HG03457 (cell line): ENCODE results near the gene BIRC7.
A peak's percentile ranks its signal among the peaks of the same experiment; 100 is the strongest.

ENCODE experiments used
- ATAC-seq: cut with Tn5 transposase; IDR thresholded peaks from one replicate; pipeline ENCODE4 v1.9.1; 2021; ENCODE audit warnings: moderate number of reproducible peaks; ENCODE audit not compliant: unreplicated experiment

Gene BIRC7

DNA sequence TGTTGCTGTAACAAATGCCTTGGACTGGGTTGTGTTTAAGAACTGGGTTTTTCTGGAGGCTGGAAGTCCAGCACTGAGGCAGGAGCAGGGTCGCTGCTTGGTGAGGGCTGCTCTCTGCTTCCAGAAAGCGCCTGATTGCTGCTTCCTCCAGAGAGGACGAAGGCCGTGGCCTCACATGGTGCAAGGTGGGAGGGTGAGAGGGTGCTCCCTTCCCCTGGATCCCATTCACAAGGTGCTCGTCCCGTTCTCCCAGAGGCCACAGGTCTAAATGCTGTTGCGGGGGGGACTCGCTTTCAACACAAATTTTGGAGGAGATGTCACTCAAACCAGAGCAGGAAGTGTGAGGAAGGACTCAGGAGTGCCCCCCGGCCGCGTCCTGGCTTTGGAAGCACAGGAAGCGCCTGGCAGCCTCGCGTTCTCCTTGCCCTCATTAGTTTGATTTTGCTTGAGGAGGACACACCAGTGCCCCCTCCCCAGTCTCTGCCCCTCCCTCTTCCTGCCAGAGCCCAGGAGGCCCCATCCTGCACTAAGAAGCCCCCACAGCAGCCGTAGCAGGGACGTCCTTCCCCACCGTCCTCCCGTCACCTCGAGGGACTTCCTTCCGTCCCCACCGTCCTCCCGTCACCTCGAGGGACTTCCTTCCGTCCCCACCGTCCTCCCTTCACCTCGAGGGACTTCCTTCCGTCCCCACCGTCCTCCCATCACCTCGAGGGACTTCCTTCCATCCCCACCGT is 26.3 kb downstream of the BIRC7 start:
- no peak for ATAC-seq

GRCh38 chr20:63262836-63263235 is 27.1 kb downstream of the BIRC7 start:
- ATAC-seq: no peak

GRCh38 chr20:63264000-63264399 is 28.3 kb downstream of the BIRC7 start:
- ATAC-seq: no peak

DNA sequence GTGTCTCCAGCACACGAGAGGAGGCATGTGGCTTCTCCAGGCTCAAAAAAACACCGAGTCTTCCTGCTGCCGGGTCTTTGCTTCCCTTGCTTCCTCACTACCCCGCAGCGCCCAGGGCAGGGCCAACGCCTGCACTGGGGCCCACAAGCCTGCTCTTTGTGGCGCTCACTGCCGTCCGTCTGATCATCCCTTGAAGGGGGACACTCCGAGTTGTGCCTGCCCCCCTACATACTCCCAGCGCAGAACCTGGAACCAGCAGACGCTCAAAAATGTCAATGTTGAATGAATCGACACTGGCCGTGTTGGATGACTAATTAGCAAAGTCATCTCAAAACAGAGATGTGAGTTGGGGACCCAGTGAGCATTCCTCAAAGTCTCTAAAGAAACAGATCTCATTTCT is 28.8 kb downstream of the BIRC7 start:
- ATAC-seq: no peak

GRCh38 chr20:63265891-63266515 is 30.3 kb downstream of the BIRC7 start:
- no peak for ATAC-seq

GRCh38 chr20:63267691-63268090 is 32.0 kb downstream of the BIRC7 start:
- ATAC-seq: no peak

DNA sequence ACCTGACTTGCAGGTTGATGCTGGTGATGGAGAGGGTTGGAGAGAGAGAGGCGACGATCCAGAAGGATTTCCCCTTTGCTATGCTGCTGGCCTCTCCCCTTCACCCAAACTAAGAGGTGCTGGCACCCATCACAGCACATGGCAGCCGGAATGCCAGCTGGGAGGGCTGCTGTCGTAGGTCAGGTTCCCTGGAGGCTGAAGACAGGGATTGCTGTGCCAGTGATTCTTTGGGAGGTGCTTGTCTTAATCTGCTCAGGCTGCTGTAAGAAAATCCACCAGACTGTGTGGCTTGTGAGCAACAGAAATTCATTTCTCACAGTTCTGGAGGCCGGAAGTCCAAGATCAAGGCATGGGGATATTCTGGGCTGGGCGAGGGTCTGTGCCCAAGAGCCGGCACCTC is 32.6 kb downstream of the BIRC7 start:
- no peak for ATAC-seq

DNA sequence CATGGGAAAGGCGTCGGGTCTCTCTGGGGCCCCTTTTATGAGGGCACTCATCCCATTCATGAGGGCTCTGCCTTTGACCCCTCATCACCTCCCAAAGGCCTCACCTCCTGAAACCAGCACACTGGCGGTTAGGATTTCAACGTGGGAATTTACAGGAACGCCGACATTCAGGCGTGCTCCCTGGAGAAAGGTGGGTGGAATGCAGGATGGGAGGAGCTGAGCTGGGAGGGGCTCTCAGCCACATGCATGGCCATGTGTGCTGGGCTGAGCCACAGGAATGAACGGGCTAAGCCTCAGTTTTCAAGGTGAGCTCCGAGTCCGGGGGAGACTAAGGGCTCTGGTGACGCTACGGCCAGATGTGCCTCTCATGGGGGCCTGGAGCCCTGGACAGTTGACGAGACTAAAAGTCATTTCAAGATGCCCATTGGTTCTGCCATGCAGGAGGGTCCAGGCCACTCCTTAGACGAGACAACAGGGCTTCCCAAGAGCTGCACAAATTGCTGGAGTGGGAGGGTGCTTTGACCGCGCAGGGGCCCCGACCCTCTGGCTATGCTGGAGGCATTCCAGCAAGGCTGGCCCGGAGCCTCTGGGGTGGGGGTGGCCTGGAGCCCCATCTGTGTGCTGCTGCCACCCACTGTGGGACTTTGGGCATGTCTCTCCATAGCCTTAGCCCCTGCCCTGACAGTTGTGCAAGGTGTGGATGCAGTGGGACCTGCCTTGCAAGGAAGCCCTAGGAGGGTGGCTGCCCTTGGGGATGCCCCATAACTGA is 33.1 kb downstream of the BIRC7 start:
- no peak for ATAC-seq

DNA sequence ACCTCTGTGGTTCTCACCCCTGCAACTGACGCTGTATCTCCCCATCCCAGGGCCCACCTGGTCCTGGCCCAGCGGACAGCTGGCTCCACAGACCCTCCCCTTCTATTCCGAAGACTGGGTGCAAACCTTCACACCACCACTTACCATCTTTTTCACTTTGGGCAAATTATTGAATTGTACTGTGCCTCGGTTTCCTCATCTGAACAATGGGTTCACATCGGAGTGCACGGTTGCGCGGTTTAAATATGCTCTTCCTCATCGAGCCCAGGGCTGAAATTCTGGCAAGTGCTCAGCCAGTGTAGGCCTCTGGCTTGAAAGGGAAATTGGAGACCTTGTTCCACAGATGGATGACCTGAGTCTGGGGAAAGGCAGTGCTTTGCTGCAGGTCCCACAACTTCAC is 34.0 kb downstream of the BIRC7 start:
- no peak for ATAC-seq

DNA sequence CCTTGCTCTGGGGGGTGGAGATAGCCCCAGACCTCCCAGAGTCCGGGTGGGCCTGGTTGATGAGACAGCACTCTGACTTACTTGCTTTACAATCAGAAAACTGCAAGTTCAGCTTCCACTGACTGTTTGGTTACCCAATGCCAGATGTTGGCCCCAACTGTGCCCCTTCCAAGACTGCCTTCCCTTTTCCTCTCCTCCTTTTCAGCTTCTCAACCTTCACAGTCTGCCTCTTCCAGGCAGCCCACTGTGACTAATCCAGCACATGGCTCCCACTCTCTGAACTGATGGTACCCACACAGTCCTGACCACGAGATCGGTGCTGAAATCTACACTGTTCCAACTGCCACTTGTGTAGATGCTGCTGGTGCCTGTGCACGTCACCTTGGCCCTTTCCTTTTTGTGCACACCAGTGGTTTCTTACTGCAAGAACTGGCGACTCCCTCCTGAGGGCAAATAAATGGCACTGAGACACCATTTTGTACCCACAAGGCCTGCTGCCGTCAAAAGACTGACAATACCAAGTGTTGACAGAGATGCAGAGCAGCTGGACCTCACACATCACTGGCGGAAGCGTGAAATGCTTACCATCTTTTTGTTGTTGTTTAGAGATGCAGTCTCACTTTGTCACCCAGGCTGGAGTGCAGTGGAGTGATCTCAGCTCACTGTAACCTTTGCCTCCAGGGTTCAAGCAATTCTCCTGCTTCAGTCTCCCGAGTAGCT is 35.1 kb downstream of the BIRC7 start:
- ATAC-seq: no peak

- ATAC-seq: peak; percentile 79
Observed at GRCh38 chr20:63272105-63273058, 36.7 kb downstream of the BIRC7 start, which contains the start of gene ARFGAP1. TSS of gene ARFGAP1 (plus strand) at chr20:63272813. CDS start at chr20:63275581, 2,768 bp downstream.

GRCh38 chr20:63273059-63273579 is 37.4 kb downstream of the BIRC7 start:
- no peak for ATAC-seq

- no peak for ATAC-seq
Observed at GRCh38 chr20:63273635-63274380, 38.1 kb downstream of the BIRC7 start.

DNA sequence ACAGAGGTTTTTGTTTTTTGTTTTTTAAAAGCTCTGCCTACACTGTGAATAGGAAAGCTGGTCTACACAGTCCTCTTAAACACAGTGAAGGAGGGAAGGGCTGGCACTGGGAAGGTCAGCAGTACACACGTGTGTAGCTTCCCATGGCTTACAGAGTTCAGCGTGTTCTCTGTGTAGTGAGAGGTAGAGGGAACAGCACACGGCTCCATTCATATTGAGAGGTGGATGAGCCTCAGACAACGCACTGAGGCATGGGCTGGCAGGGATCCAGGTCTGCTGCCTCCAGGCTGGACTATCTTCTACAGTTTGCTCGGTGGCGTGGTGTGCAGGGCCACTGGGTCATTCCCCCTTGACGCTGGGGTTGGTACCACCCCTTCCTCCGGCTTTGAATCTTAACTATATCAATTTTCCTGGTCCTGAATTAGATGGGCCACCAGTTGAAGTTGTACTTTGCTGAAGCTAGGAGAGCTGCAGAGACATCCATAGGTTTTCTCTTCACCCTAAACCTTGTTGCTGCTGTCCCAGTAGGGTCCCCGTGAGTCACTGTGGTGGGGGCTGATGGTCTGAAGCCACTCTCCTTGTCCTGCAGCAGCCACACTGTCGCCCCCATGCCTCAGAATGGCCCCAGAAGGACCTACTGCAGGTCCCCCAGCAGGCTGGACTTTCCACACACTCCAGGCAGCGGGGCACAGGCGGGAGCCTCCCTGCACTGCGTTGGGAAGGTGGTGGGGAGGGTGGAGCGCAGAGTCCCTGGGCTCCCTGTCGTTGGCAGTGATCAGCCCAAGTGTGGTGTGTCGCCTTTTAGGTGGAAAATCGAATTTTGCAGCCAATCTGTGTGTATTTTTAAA is 38.9 kb downstream of the BIRC7 start:
- no peak for ATAC-seq

DNA sequence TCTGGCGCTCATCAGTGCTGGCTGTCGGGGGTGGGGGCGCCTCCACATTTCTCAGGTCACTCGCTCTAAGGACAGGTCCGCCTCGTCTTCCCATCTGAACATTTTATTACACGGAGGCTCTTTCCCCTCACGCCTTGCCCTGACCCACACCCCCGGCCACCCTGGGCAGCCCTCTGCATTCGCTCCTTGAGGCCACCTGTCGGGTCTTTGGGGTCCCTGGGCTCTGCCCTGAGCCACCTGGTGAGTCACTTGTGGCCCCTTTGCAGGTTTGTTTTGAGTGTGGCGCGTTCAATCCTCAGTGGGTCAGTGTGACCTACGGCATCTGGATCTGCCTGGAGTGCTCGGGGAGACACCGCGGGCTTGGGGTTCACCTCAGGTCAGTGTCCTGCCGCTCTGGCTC is 40.1 kb downstream of the BIRC7 start:
- no peak for ATAC-seq

GRCh38 chr20:63276956-63277355 is 41.3 kb downstream of the BIRC7 start:
- ATAC-seq: no peak

- no peak for ATAC-seq
Observed at GRCh38 chr20:63277466-63278272, 42.0 kb downstream of the BIRC7 start.
